Activated T-helper 2 cell treated with anti-CD3 and anti-CD28 coated beads, Interferon-gamma antibody, Interleukin-2, Interleukin-4, amounts not matched to agents 10 μg/mL and 5 μg/mL and 100 μg/mL, durations not matched to agents 14 hours and 24 hours and 36 hours (primary cell): ENCODE data around the gene CGB2. TPM values are rescaled to one million over a fixed set of nuclear protein-coding genes. Genes with fewer than 3 reads are reported as not detected.
A peak's percentile ranks its signal among the peaks of the same experiment; 100 is the strongest.
"Not testable (repeated sequence)": the region's sequence is repeated elsewhere in the genome, so short reads cannot be mapped to it uniquely, and the experiment has no call there.

Experiments used
- DNase-seq: peaks from one replicate; pipeline ENCODE4 v3.0.0; 2021; ENCODE audit warnings: low spot score
- H3K27ac Mint-ChIP-seq: one replicate; pipeline ENCODE4 v1.8.0; 2021; ENCODE audit warnings: mixed read lengths
- H3K27me3 Mint-ChIP-seq: one replicate; pipeline ENCODE4 v1.8.0; 2021; ENCODE audit warnings: low read depth, mixed read lengths
- H3K36me3 Mint-ChIP-seq: one replicate; pipeline ENCODE4 v1.8.0; 2021; ENCODE audit warnings: low read depth, mixed read lengths
- H3K4me1 Mint-ChIP-seq: one replicate; pipeline ENCODE4 v1.8.0; 2021; ENCODE audit warnings: low read depth, mixed read lengths
- H3K4me3 Mint-ChIP-seq: one replicate; pipeline ENCODE4 v1.8.0; 2021; ENCODE audit warnings: low read depth, mild to moderate bottlenecking, moderate library complexity, mixed read lengths
- H3K9me3 Mint-ChIP-seq: one replicate; pipeline ENCODE4 v1.8.0; 2021; ENCODE audit warnings: mixed read lengths
- intact Hi-C: fragments of 100-400 bp; cut with micrococcal nuclease; formaldehyde crosslinking; loops from one replicate; pipeline ENCODE4 v1.15.1; 2023
- total RNA-seq: library from RNA; stranded (reverse); gene quantifications from 2 replicates; pipeline ENCODE4 v1.2.3, GENCODE V29; 2022

The CGB2 gene
- total RNA-seq, 1 donor from 2014 or later: not detected

DNA sequence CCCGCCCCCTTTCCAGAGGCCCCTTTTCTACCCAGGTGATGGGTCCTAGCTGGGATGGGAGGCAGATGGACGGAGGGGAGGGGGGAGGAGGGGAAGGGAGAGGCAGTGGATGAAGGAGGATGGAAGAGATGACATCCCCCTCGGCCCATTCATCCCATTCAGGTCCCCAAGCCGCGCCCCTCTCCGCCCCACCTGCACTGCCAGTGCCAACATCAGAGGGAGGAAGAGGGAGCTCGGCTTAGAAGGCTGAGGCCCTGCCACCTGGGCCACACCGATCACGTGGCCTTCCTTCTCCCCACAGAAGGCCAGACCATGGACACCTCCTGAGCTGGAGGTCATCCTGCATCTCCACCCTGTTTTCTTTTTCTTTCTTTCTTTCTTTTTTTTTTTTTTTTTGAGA lies 3.0 kb upstream of the CGB2 start:
- H3K4me1 Mint-ChIP-seq, H3K36me3 Mint-ChIP-seq, DNase-seq, H3K4me3 Mint-ChIP-seq, H3K27ac Mint-ChIP-seq, H3K9me3 Mint-ChIP-seq, intact Hi-C loops, H3K27me3 Mint-ChIP-seq: not testable (repeated sequence)

DNA sequence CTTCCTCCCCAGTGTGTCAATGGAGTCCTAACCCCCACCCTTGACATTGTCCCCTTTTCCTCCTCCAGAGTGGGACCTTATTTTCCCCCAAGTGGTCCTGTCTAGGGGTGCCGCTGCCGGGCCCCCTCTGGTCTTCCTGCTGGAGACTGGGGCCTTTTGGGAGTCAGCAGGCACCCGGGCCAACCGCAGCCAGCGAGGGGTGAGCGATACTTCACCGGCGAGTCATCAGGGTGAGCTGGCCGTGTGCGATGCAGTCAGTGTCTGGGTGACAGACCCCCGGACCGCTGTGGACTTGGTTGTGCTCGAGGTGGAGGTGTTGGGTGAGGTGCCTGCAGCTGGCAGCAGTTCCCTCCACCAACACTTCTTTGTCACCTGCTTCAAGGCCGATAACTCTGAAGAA lies 1.9 kb upstream of the CGB2 start:
- H3K9me3 Mint-ChIP-seq, H3K27me3 Mint-ChIP-seq, H3K27ac Mint-ChIP-seq, H3K4me1 Mint-ChIP-seq, H3K36me3 Mint-ChIP-seq, intact Hi-C loops, H3K4me3 Mint-ChIP-seq, DNase-seq: not testable (repeated sequence)

DNA sequence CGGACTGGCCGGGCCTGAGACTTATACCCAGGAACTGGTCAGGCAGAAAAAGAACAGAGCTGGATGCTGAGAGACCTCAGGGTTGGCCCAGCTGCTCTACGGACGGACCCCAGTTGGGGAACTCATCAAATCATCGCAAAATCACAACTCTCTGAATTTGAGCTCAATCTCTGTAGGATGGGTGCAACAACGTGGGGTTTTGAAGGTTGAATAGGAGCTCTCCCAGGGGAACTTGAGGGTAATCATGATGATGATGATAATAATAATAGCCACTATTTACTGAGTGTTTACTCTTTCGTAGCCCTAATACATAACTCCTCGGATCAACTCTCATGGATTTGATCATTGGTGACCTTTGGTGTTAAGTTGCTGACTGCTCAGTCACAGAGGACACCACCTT lies 1.4 kb upstream of the CGB2 start:
- H3K36me3 Mint-ChIP-seq, H3K27ac Mint-ChIP-seq, DNase-seq, intact Hi-C loops, H3K9me3 Mint-ChIP-seq, H3K4me3 Mint-ChIP-seq, H3K4me1 Mint-ChIP-seq, H3K27me3 Mint-ChIP-seq: not testable (repeated sequence)

DNA sequence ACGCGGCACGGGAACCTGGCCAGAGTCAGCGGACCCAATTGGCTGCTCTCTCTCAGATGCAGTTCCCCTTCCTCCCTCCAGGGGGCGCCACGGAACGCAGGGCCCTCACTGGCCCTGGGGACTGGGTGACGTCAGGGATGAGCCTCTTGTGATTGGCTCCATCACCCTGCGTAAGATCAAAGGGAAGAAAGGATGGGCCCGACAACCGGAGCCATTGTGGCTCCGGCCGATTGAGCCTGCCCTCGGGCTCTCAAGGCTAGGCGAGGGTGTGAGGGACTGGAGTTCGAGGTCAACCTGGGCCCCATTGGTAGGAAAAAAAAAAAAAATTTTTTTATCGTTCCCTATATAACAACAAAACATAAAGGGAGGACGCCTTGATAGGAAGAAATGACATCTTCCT lies 5.1 kb downstream of the CGB2 start, which contains the start of gene CGB1:
TSS of gene CGB1 (minus strand) at position 81 of the 400 bp plus-strand sequence. CDS start 184 bp downstream, outside the sequence.
- H3K4me1 Mint-ChIP-seq, H3K36me3 Mint-ChIP-seq, H3K27ac Mint-ChIP-seq, H3K4me3 Mint-ChIP-seq, intact Hi-C loops, H3K27me3 Mint-ChIP-seq, H3K9me3 Mint-ChIP-seq: not testable (repeated sequence)
- DNase-seq: peak; percentile 44

DNA sequence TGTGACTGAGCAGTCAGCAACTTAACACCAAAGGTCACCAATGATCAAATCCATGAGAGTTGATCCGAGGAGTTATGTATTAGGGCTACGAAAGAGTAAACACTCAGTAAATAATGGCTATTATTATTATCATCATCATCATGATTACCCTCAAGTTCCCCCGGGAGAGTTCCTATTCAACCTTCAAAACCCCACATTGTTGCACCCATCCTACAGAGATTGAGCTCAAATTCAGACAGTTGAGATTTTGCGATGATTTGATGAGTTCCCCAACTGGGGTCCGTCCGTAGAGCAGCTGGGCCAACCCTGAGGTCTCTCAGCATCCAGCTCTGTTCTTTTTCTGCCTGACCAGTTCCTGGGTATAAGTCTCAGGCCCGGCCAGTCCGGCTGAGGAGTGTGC lies 6.4 kb downstream of the CGB2 start:
- intact Hi-C loops, H3K36me3 Mint-ChIP-seq, H3K4me3 Mint-ChIP-seq, H3K9me3 Mint-ChIP-seq, H3K4me1 Mint-ChIP-seq, H3K27me3 Mint-ChIP-seq, H3K27ac Mint-ChIP-seq, DNase-seq: not testable (repeated sequence)

DNA sequence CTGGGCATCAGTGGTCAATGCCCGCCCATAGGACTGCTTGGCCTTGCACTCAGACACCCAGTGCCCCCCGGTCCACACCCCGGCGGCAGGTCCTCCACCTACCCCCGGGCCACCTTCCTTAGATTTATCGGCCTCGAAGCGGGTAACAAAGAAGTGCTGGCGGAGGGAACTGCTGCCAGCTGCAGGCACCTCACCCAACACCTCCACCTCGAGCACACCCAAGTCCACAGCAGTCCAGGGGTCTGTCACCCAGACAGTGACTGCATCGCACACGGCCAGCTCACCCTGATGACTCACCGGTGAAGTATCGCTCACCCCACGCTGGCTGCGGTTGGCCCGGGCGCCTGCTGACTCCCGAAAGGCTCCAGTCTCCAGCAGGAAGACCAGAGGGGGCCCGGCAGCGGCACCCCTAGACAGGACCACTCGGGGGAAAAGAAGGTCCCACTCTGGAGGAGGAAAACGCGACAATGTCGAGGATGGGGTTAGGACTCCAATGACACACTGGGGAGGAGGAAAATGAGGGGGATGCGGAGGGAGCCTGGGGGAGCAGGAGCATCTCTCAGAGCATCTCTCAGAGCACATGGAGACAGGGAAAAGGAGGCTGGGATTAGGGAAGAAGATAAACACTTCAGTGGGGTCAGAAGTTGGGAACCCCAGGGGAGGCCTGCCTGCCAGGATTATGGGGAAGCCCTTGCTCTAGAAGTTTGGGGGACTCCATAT lies 7.0 kb downstream of the CGB2 start:
- H3K9me3 Mint-ChIP-seq, H3K27ac Mint-ChIP-seq, H3K4me3 Mint-ChIP-seq, H3K27me3 Mint-ChIP-seq, H3K4me1 Mint-ChIP-seq, H3K36me3 Mint-ChIP-seq, DNase-seq, intact Hi-C loops: not testable (repeated sequence)

DNA sequence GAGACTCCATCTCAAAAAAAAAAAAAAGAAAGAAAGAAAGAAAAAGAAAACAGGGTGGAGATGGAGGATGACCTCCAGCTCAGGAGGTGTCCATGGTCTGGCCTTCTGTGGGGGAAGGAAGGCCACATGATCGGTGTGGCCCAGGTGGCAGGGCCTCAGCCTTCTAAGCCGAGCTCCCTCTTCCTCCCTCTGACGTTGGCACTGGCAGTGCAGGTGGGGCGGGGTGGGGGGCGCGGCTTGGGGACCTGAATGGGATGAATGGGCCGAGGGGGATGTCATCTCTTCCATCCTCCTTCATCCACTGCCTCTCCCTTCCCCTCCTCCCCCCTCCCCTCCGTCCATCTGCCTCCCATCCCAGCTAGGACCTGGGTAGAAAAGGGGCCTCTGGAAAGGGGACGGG lies 8.0 kb downstream of the CGB2 start:
- H3K4me3 Mint-ChIP-seq, intact Hi-C loops: not testable (repeated sequence)

DNA sequence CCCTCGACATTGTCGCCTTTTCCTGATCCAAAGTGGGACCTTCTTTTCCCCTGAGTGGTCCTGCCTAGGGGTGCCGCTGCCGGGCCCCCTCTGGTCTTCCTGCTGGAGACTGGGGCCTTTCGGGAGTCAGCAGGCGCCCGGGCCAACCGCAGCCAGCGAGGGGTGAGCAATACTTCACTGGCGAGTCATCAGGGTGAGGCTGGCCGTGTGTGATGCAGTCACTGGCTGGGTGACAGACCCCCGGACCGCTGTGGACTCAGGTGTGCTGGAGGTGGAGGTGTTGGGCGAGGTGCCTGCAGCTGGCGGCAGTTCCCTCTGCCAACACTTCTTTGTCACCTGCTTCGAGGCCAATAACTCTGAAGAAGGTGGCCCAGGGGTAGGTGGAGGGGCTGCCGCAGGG lies 10.5 kb downstream of the CGB2 start:
- H3K27ac Mint-ChIP-seq: no peak overlapping the region
- H3K4me3 Mint-ChIP-seq: no peak overlapping the region

More for the DNA sequence above, 8.0 kb downstream of the CGB2 start:
- H3K4me1 Mint-ChIP-seq, DNase-seq, H3K27me3 Mint-ChIP-seq, H3K36me3 Mint-ChIP-seq, H3K9me3 Mint-ChIP-seq, H3K27ac Mint-ChIP-seq: not testable (repeated sequence)

DNA sequence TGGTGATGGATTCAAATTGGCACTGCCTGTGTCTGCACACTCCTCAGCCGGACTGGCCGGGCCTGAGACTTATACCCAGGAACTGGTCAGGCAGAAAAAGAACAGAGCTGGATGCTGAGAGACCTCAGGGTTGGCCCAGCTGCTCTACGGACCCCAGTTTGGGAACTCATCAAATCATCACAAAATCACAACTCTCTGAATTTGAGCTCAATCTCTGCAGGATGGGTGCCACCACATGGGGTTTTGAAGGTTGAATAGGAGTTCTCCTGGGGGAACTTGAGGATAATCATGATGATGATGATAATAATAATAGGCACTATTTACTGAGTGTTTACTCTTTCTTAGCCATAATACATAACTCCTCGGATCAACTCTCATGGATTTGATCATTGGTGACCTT lies 11.0 kb downstream of the CGB2 start:
- intact Hi-C loops, H3K4me3 Mint-ChIP-seq: not testable (repeated sequence)

More for the DNA sequence above, 10.5 kb downstream of the CGB2 start:
- H3K9me3 Mint-ChIP-seq: no peaks in the 10 kb centered on the region
- H3K36me3 Mint-ChIP-seq: no peaks in the 10 kb centered on the region
- H3K27me3 Mint-ChIP-seq: no peaks in the 10 kb centered on the region
- intact Hi-C loops: no loop called here
- no peak for DNase-seq
- no peaks in the 10 kb centered on the region for H3K4me1 Mint-ChIP-seq

DNA sequence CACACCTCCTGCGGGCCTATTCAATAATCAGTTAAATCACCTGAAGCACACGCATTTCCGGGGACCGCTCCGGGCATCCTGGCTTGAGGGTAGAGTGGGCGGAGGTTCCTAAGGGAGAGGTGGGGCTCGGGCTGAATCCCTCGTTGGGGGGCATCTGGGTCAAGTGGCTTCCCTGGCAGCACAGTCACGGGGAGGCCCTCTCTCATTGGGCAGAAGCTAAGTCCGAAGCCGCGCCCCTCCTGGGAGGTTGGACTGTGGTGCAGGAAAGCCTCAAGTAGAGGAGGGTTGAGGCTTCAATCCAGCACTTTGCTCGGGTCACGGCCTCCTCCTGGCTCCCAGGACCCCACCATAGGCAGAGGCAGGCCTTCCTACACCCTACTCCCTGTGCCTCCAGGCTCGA lies 11.9 kb downstream of the CGB2 start, which contains the start of gene CGB5:
TSS of gene CGB5 (plus strand) at position 301 of the 400 bp plus-strand sequence. CDS start 362 bp downstream, outside the sequence.
- H3K9me3 Mint-ChIP-seq, H3K4me1 Mint-ChIP-seq, H3K36me3 Mint-ChIP-seq, H3K27ac Mint-ChIP-seq, H3K27me3 Mint-ChIP-seq, DNase-seq, H3K4me3 Mint-ChIP-seq, intact Hi-C loops: not testable (repeated sequence)

More for the DNA sequence above, 11.0 kb downstream of the CGB2 start:
- DNase-seq, H3K27me3 Mint-ChIP-seq, H3K4me1 Mint-ChIP-seq, H3K9me3 Mint-ChIP-seq, H3K36me3 Mint-ChIP-seq, H3K27ac Mint-ChIP-seq: not testable (repeated sequence)

DNA sequence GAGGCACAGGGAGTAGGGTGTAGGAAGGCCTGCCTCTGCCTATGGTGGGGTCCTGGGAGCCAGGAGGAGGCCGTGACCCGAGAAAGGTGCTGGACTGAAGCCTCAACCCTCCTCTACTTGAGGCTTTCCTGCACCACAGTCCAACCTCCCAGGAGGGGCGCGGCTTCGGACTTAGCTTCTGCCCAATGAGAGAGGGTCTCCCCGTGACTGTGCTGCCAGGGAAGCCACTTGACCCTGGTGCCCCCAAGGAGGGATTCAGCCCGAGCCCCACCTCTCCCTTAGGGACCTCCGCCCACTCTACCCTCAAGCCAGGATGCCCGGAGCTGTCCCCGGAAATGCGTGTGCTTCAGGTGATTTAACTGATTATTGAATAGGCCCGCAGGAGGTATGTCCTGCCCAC lies 17.3 kb downstream of the CGB2 start, which contains the start of gene CGB8:
TSS of gene CGB8 (minus strand) at position 101 of the 400 bp plus-strand sequence. CDS start 372 bp downstream, outside the sequence.
- H3K4me1 Mint-ChIP-seq, H3K36me3 Mint-ChIP-seq, H3K27ac Mint-ChIP-seq, DNase-seq, H3K4me3 Mint-ChIP-seq, H3K9me3 Mint-ChIP-seq, intact Hi-C loops, H3K27me3 Mint-ChIP-seq: not testable (repeated sequence)

DNA sequence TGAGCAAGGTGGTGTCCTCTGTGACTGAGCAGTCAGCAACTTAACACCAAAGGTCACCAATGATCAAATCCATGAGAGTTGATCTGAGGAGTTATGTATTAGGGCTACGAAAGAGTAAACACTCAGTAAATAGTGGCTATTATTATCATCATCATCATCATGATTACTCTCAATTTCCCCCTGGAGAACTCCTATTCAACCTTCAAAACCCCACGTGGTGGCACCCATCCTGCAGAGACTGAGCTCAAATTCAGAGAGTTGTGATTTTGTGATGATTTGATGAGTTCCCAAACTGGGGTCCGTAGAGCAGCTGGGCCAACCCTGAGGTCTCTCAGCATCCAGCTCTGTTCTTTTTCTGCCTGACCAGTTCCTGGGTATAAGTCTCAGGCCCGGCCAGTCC lies 18.1 kb downstream of the CGB2 start:
- H3K4me1 Mint-ChIP-seq, DNase-seq, H3K4me3 Mint-ChIP-seq, H3K27ac Mint-ChIP-seq, H3K9me3 Mint-ChIP-seq, H3K36me3 Mint-ChIP-seq, H3K27me3 Mint-ChIP-seq, intact Hi-C loops: not testable (repeated sequence)

DNA sequence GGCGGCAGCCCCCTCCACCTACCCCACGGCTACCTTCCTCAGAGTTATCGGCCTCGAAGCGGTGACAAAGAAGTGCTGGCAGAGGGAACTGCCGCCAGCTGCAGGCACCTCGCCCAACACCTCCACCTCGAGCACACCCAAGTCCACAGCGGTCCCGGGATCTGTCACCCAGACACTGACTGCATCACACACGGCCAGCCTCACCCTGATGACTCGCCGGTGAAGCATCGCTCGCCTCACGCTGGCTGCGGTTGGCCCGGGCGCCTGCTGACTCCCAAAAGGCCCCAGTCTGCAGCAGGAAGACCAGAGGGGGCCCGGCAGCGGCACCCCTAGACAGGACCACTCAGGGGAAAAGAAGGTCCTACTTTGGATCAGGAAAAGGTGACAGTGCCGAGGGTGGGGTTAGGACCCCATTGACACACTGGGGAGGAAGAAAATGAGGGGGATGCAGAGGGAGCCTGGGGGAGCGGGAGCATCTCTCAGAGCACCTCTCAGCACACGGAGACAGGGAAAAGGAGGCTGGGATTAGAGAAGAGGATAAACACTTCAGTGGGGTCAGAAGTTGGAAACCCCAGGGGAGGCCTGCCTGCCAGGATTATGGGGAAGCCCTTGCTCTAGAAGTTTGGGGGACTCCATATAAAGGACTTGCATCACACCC lies 18.8 kb downstream of the CGB2 start:
- DNase-seq, H3K36me3 Mint-ChIP-seq, intact Hi-C loops, H3K9me3 Mint-ChIP-seq, H3K4me1 Mint-ChIP-seq, H3K27me3 Mint-ChIP-seq, H3K4me3 Mint-ChIP-seq, H3K27ac Mint-ChIP-seq: not testable (repeated sequence)
